HG02798 (cell line): ENCODE results near the gene FOXK1.
"Not testable (repeated sequence)": the region's sequence is repeated elsewhere in the genome, so short reads cannot be mapped to it uniquely, and the experiment has no call there.

Experiments used
- ATAC-seq: cut with Tn5 transposase; IDR thresholded peaks from one replicate; pipeline ENCODE4 v1.9.1; 2021; ENCODE audit warnings: mild to moderate bottlenecking; ENCODE audit not compliant: unreplicated experiment, poor library complexity

The FOXK1 gene

DNA sequence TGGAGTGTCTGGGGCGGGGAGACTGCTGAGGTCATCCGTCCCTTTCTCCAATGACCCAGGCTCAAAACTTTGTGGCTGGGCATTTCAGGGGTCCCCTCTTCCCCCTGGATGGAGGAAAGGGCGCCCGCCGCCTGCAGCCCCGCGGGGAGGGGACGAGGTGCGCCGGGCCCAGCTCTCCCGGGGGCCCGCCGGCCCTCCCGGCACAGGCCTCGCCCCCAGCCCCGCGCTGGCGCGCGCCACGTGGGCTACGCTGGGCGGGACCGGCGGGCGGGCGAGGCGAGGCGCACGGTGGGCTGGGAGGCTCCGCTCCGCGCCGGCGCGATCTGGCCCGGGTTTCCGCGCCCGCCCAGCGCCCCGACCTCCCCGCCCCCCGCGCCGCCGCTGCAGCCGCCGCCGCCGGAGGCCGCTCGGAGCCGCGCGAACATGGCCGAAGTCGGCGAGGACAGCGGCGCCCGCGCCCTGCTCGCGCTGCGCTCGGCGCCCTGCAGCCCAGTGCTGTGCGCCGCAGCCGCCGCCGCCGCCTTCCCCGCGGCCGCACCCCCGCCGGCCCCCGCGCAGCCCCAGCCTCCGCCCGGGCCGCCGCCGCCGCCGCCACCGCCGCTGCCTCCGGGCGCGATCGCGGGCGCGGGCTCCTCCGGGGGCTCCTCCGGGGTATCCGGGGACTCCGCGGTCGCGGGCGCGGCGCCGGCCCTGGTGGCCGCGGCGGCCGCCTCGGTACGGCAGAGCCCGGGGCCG lies at the start of gene FOXK1:
Gene FOXK1, plus strand, starts transcription at position 410 of the 735 bp plus-strand sequence. Its CDS starts 14 bp downstream, at position 424.
- peak; percentile 79 for ATAC-seq

- ATAC-seq = no peak
Measured at GRCh38 chr7:4633012-4633411, 49.1 kb upstream of the FOXK1 start.

DNA sequence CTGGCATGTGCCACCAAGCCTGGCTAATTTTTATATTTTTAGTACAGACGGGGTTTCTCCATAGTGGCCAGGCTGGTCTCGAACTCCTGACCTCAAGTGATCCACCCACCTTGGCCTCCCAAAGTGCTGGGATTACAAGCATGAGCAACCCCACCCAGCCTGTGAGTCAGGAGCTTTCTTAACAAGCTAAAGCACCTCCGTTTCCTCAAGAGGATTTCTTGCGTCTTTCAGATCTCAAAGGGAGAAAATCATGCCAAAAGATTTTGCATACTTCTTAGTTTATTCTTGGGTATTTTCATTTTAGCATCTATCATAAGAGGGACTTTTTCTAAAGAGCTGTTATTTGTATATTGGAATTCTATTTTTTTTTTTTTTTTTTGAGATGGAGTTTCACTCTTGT lies 47.9 kb upstream of the FOXK1 start:
- ATAC-seq = no peak

DNA sequence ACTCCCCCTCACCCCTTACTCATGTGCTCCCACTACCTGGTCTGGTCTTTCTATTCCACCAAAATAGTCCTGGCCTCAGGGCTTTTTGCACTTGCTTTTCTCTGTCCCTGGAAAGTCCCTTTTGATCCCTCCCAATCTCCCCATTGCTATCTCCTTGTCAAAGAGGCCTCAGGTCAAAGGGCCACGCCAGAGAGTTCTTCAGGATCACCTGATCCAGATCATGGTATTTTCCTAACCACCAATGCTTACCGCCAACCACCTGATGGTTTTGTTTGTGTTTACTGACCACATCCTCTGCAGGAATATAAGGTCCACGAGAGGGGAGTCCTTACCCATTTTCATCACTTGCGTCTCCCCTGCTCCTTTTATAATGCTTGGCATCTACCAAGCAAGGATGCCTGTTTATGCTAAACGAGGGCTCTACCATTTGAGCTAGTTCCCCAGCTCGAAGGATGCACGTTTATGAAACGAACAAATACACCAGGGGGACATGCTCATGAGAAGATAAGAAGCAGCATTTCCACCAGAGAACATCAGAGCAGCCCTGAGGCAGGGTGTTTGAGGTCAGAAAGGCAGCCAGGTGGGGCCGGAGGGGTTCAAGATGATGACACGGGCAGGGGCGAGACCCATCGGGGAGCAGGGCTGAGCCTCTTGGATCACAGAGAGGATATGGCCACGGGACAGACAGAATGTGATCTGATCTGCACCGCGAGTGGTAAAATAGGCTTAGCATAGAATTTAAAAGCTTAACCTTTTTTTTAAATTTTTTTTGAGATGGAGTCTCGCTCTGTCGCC lies 43.1 kb upstream of the FOXK1 start:
- ATAC-seq = no peak

- ATAC-seq = no peak
Measured at GRCh38 chr7:4641091-4641666, 40.9 kb upstream of the FOXK1 start.

GRCh38 chr7:4641667-4642467 lies 40.2 kb upstream of the FOXK1 start:
- peak; percentile 88 for ATAC-seq

- ATAC-seq = no peak
Measured at GRCh38 chr7:4642468-4643203, 39.5 kb upstream of the FOXK1 start.

- not testable (repeated sequence) for ATAC-seq
Measured at GRCh38 chr7:4643204-4643471, 39.0 kb upstream of the FOXK1 start.

GRCh38 chr7:4645246-4645645 lies 36.8 kb upstream of the FOXK1 start:
- no peak for ATAC-seq

GRCh38 chr7:4648111-4648510 lies 34.0 kb upstream of the FOXK1 start:
- ATAC-seq = no peak

DNA sequence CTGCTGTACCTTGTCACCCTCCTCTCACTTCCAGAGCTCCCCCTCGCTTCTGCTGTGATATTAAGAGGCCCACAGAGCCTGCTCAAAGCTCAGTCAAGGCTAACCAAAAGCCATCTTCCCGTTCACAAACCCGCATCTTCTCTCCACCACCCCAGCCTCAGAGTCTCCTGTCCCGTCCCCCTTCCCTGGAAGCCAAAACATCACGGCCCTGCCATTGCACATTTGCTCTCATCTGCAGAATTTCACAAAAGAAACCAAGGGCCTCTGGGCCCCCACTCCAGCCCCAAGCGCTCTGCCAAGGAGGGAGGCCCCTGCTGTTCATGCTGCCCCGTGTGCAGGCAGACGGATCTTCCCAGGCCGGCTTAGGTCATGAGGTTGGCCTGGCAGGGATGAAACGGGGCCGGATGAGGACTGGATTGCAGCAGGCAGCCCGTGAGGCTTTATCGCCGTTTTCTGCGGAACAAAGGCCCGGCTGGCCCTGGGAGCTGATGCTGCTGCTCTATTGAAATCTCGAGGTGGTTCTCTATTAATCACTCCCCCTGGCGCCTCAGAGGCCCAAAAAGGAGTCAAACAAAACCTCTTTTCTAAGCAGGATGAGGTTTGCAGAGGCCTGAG lies 31.6 kb upstream of the FOXK1 start:
- no peak for ATAC-seq

DNA sequence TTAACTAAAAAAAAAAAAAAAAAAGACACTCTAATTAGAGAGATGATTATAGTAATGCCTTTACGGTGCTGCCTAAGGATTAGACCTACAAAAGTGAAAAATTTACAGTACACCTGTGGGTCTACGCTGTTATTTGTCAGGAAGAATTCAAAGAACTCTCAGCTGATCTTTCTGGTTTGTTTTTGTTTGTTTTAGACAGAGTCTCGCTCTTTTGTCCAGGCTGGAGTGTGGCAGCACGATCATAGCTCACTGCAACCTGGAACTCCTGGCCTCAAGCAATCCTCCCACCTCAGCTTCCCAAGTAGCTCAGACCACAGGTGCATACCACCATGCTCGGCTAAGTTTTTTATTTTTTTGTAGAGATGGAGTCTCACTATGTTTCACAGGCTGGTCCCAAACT lies 28.3 kb upstream of the FOXK1 start:
- no peak for ATAC-seq

- no peak for ATAC-seq
Measured at GRCh38 chr7:4655311-4655710, 26.8 kb upstream of the FOXK1 start.

- no peak for ATAC-seq
Measured at GRCh38 chr7:4655896-4656295, 26.2 kb upstream of the FOXK1 start.

DNA sequence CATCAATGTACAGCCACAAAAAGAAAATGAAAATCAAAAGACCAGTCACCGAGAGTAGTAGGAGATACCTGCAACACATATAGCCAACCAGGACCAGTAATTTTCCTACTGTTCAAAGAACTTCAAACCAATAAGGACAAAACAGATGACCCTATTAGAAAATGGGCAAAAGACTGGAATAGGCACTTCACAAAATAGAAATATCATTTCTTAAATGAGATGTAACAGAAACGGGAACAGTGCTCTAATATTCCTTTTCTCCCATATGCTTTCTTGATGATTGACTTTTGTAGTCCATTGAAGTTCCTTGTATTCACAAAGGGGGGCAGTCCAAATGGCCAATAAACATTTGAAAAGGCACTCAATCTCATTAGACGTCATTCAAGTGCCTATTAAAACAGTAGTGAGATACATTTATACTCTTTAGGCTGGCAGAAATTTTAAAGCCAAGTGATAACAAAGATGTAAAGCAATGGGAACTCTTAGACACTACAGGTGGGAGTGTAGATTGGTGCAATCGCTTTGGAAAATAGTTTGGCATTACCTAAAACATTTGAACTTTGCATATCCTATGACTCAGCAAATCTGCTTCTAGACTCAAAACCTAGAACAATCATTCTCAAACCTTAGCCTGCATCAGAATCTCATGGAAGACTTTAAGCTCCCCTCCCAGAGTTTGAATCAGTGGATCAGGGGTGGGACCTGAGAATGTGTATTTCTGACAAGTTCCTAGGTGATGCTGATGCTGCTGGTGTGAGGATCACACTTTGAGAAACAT lies 24.3 kb upstream of the FOXK1 start:
- no peak for ATAC-seq

GRCh38 chr7:4659551-4660286 lies 22.4 kb upstream of the FOXK1 start:
- no peak for ATAC-seq

- no peak for ATAC-seq
Measured at GRCh38 chr7:4661871-4662270, 20.2 kb upstream of the FOXK1 start.

DNA sequence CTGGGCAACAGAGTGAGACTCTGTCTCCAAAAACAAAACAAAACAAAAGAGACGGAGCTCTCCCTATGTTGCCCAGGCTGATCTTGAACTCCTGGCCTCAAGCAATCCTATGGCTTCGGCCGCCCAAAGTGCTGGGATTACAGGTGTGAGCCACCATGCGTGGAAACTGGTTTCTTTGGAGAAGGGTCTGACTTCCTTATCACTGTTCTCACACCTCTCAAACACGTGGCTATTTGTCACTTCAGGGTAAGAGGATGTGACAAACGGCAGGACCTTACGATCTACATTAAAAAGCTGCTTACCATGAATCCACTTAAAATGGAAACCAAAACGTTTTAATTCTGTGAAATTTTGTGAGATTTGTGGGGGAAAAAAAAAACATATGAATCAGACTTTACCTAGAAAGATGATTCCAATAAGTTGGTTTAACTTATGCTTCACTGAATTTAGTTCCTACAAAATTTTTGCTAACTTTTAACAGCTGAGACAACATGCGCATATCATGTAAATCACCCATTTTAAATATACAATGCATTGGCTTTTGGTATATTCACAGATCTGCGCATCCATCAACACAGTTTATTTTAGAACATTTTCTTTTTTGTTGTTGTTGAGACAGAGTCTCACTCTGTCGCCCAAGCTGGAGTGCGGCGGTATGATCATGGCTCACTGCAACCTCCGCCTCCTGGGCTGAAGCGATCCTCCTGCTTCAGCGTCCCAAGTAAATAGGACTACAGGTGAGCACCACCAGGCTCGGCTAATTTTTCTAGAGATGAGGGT lies 18.7 kb upstream of the FOXK1 start:
- no peak for ATAC-seq
